H1 (cell line): Measurements from ENCODE around the gene DMBX1. TPM values are rescaled to one million over a fixed set of nuclear protein-coding genes. Genes with fewer than 3 reads are reported as not detected.

Experiments
- BACH1 ChIP-seq: IDR thresholded peaks from 2 replicates; pipeline ENCODE4 v1.6.1; 2012; ENCODE audit warnings: low read length, improper control_type of control experiment
- HDAC2 ChIP-seq, 2 experiments: fragments of 300-600 bp in 1 of 2; sonication (generic) in 1 of 2; IDR thresholded peaks; 2 replicates each; pipeline ENCODE4 v1.6.1; 2011 to 2012; ENCODE audit warnings: low read depth in 2 of 2, low read length in 2 of 2, mild to moderate bottlenecking in 2 of 2, moderate library complexity in 2 of 2, borderline replicate concordance in 1 of 2, inconsistent platforms in 1 of 2
- HDAC6 ChIP-seq: IDR thresholded peaks from one replicate; pipeline ENCODE4 v1.7.1; 2012; ENCODE audit warnings: low read depth, mild to moderate bottlenecking, inconsistent platforms, low read length, moderate library complexity
- JUN ChIP-seq: IDR thresholded peaks from 2 replicates; pipeline ENCODE4 v1.6.1; 2011; ENCODE audit warnings: low read depth, mild to moderate bottlenecking, improper control_type of control experiment, low read length
- NRF1 ChIP-seq: IDR thresholded peaks from 2 replicates; pipeline ENCODE4 v1.6.1; 2011; ENCODE audit warnings: mild to moderate bottlenecking, low read depth, low read length, improper control_type of control experiment
- POU5F1 ChIP-seq: IDR thresholded peaks from 2 replicates; pipeline ENCODE4 v1.6.1; 2011; ENCODE audit warnings: low read depth, mild to moderate bottlenecking, low read length, moderate library complexity
- SIN3A ChIP-seq, 2 experiments: IDR thresholded peaks in 1 of 2; conservative IDR thresholded peaks in 1 of 2; 2 replicates each; pipeline ENCODE4 v1.6.1; 2011 to 2012; ENCODE audit warnings: low read length in 2 of 2, improper control_type of control experiment in 1 of 2, low read depth in 1 of 2, mild to moderate bottlenecking in 1 of 2
- SRF ChIP-seq: IDR thresholded peaks from 2 replicates; pipeline ENCODE4 v1.6.1; 2011; ENCODE audit warnings: mild to moderate bottlenecking, low read depth, low read length, moderate library complexity
- SUZ12 ChIP-seq: fragments of 200-600 bp; sonication (generic); IDR thresholded peaks from 2 replicates; pipeline ENCODE4 v1.6.1; 2012; ENCODE audit warnings: mild to moderate bottlenecking, inconsistent platforms, low read length, moderate library complexity, mixed read lengths
- polyA plus RNA-seq, 7 experiments: library from polyadenylated mRNA; depleted of rRNA in 3 of 7; stranded (reverse) in 5 of 7; unstranded in 2 of 7; fragments of >200 nt in 5 of 7; fragments of 200-250 nt in 2 of 7; gene quantifications; 1 replicate in 5 of 7; 2 replicates in 1 of 7; 4 replicates in 1 of 7; pipeline versions ENCODE4 v1.2.1 to v1.2.3, GENCODE V29; 2011 to 2013; ENCODE audit warnings: missing spikeins in 2 of 7, mixed read lengths in 2 of 7
- total RNA-seq: library from RNA; stranded (reverse); fragmentation: NEBNext Ultra II Directional; extraction: Animal tissue kit (Norgen Biotek cat#: 25700); gene quantifications from 2 replicates; pipeline ENCODE4 v1.2.1, GENCODE V29; 2021
- TF ChIP-seq, protein P1 (sequence below): IDR thresholded peaks from 2 replicates; pipeline ENCODE4 v1.6.1; 2011; ENCODE audit warnings: low read depth, mild to moderate bottlenecking, low read length; ENCODE audit not compliant: insufficient read depth

The DMBX1 gene
- total and polyA plus RNA-seq, 2 of the 8 experiments (the other 6 are each of a cell fraction or from before 2014, with no cell fraction given): 0.23 to 0.30 TPM

DNA sequence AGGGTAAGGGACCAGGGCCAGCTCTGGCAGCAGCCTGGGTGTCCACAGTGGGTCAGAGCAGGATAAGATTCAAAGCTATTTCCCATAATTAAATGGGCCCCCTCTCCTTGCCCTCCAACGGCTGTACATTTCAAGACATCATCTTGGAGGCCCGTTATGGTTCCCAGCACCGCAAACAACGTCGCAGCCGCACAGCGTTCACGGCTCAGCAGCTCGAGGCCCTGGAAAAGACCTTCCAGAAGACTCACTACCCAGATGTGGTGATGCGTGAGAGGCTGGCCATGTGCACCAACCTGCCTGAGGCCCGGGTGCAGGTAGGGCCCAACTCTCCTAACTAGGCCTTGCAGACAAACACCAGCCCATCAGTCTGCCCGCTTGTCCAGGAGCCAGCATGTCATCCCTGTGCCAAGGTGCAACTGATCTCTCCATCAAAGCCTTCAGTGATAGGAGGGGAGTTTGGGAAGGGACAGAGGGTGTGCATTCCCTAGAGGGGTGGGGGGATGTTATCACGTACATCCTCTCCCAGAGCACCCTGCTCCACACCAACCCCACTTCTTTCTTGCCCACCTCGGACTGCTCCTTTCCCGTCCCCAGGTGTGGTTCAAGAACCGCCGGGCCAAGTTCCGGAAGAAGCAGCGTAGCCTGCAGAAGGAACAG, 20.8 kb downstream of the DMBX1 start (continued):
- TF ChIP-seq HDAC2 (IDR thresholded peaks at IDR 0.05; ENCODE audit: borderline replicate concordance in 1 of 2, low read depth in 2 of 2, low read length in 2 of 2) (no peak), SIN3A (conservative IDR thresholded peaks at IDR 0.05 in 1 of 2, IDR thresholded peaks at IDR 0.05 in 1 of 2; ENCODE audit: low read depth in 1 of 2, low read length in 2 of 2) (no peak), SUZ12 (no peak), JUN (no peak), POU5F1 (no peak), BACH1 (no peak), NRF1 (no peak), HDAC6 (no peak), SRF (no peak)
- TF ChIP-seq, protein P1, sequence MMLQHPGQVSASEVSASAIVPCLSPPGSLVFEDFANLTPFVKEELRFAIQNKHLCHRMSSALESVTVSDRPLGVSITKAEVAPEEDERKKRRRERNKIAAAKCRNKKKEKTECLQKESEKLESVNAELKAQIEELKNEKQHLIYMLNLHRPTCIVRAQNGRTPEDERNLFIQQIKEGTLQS: no peak
